Panc1 (cell line): Measurements from ENCODE around the gene SENP8.

Source experiments
- POLR2AphosphoS5 ChIP-seq: IDR thresholded peaks from 2 replicates; pipeline ENCODE4 v1.6.1; 2012; ENCODE audit warnings: mild to moderate bottlenecking, low read depth, low read length, moderate library complexity
- REST ChIP-seq, 2 experiments: IDR thresholded peaks; 2 replicates each; pipeline ENCODE4 v1.6.1; 2011 to 2012; ENCODE audit warnings: low read depth in 2 of 2, control low read depth in 1 of 2, low read length in 1 of 2, mild to moderate bottlenecking in 1 of 2, moderate library complexity in 1 of 2; ENCODE audit not compliant: insufficient read depth in 1 of 2
- SIN3A ChIP-seq: IDR thresholded peaks from 2 replicates; pipeline ENCODE4 v1.6.1; 2012; ENCODE audit warnings: low read depth, mild to moderate bottlenecking, low read length, moderate library complexity, borderline replicate concordance; ENCODE audit not compliant: insufficient read depth
- TF ChIP-seq, protein P1 (sequence below): fragments of 450-650 bp; IDR thresholded peaks from 2 replicates; pipeline ENCODE4 v1.5.1; 2017; ENCODE audit warnings: mild to moderate bottlenecking

DNA sequence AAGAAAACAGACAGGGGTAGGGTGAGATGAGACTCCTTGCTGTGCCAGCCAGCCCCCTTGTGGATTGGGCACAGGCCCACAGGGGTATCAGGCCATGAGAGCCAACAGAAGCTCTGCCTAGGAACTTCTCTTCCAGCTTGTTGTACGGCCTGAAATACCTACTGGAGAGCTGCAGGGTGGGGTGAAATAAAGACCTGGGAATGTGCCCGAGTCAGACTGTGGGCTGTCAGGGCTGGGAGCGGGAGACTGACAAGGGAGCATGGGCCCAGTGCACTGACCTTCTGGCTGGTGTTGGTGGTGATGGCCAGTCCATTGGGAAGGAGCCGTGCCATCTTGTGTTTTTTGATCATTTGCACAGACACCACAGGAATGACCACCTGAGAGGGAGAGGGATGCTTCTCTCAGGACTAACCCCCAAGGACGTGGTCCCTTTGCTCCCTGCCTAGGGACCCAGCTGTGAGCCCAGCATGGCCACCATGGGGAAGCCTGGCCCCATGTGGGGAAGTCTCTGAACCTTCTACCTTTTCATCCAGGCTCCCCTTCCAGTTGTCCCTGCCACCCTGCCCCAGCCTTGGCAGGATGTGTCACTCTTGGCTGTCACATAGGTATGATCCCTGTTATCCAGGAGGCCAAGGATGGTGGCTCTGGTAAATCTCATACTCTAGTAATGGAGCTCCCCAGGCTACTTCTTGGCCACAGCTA, 48.7 kb downstream of the SENP8 start:
- TF ChIP-seq SIN3A: no peak
- TF ChIP-seq, protein P1, sequence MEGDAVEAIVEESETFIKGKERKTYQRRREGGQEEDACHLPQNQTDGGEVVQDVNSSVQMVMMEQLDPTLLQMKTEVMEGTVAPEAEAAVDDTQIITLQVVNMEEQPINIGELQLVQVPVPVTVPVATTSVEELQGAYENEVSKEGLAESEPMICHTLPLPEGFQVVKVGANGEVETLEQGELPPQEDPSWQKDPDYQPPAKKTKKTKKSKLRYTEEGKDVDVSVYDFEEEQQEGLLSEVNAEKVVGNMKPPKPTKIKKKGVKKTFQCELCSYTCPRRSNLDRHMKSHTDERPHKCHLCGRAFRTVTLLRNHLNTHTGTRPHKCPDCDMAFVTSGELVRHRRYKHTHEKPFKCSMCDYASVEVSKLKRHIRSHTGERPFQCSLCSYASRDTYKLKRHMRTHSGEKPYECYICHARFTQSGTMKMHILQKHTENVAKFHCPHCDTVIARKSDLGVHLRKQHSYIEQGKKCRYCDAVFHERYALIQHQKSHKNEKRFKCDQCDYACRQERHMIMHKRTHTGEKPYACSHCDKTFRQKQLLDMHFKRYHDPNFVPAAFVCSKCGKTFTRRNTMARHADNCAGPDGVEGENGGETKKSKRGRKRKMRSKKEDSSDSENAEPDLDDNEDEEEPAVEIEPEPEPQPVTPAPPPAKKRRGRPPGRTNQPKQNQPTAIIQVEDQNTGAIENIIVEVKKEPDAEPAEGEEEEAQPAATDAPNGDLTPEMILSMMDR: no peak
- no peak for TF ChIP-seq POLR2AphosphoS5
- no peak for TF ChIP-seq REST (IDR thresholded peaks at IDR 0.05; ENCODE audit: insufficient read depth in 1 of 2, low read depth in 2 of 2, low read length in 1 of 2)
